ENCODE measurements around the gene WSCD2. TPM values are rescaled to one million over a fixed set of nuclear protein-coding genes. Genes with fewer than 3 reads are reported as not detected.

Gene WSCD2
- polyA plus RNA-seq, 3 donors = not detected

GRCh38 chr12:108120863-108121165 lies 8.3 kb upstream of the WSCD2 start:
- Mint-ChIP-seq H3K4me3 (no peak overlapping the region), H3K27ac (no peak overlapping the region), H3K9me3 (peaks cover 0 to 8% (median 4%) of the 10 kb centered on the region in 7 donors), H3K4me1 (peaks cover 2% of the 10 kb centered on the region), H3K27me3 (ENCODE audit: low read depth in 3 of 3) (peaks cover 3 to 20% (median 9%) of the 10 kb centered on the region in 3 donors), H3K36me3 (no peaks in the 10 kb centered on the region)
- Histone ChIP-seq H3K9me3 (replicated peaks in 1 of 2; ENCODE audit: control insufficient read depth in 1 of 2, insufficient read depth in 1 of 2, low read length in 2 of 2) (no peaks in the 10 kb centered on the region), H3K36me3 (replicated peaks in 1 of 2; ENCODE audit: control insufficient read depth in 1 of 2, insufficient read depth in 2 of 2, low read length in 2 of 2) (no peaks in the 10 kb centered on the region), H3K27ac (ENCODE audit: low read depth in 1 of 2, low read length in 2 of 2) (no peak overlapping the region), H3K4me1 (ENCODE audit: control insufficient read depth in 1 of 2, insufficient read depth in 2 of 2, low read length in 2 of 2) (no peaks in the 10 kb centered on the region), H3K4me3 (replicated peaks in 1 of 3; ENCODE audit: low read depth in 2 of 3, low read length in 3 of 3) (no peak overlapping the region), H3K4me2 (replicated peaks; ENCODE audit: extremely low read depth, low read length, poor library complexity, severe bottlenecking) (no peak overlapping the region), H3K9ac (ENCODE audit: insufficient read depth, low read length, poor library complexity, severe bottlenecking) (no peak overlapping the region), H3K79me2 (ENCODE audit: insufficient read depth, low read length) (no peaks in the 10 kb centered on the region), H2AFZ (ENCODE audit: insufficient read depth, low read depth, low read length, poor library complexity, severe bottlenecking) (no peak overlapping the region), H3K27me3 (ENCODE audit: control insufficient read depth in 2 of 2, insufficient read depth in 2 of 2, low read length in 2 of 2) (no peaks in the 10 kb centered on the region), H4K20me1 (ENCODE audit: insufficient read depth, low read length) (no peaks in the 10 kb centered on the region)
- WGBS (ENCODE audit: insufficient coverage) = 97% methylated on average over 6 of the region's 6 CpGs
- TF ChIP-seq CTCF (IDR thresholded peaks at IDR 0.05) = no peak
- DNase-seq = no peak
- intact Hi-C loops (cut with micrococcal nuclease) = no loop called here

GRCh38 chr12:108121320-108121719 lies 7.8 kb upstream of the WSCD2 start:
- DNase-seq = no peak
- Histone ChIP-seq H3K4me2 (replicated peaks; ENCODE audit: extremely low read depth, low read length, poor library complexity, severe bottlenecking) (no peak overlapping the region), H3K36me3 (replicated peaks in 1 of 2; ENCODE audit: control insufficient read depth in 1 of 2, insufficient read depth in 2 of 2, low read length in 2 of 2) (no peaks in the 10 kb centered on the region), H3K27ac (ENCODE audit: low read depth in 1 of 2, low read length in 2 of 2) (no peak overlapping the region), H4K20me1 (ENCODE audit: insufficient read depth, low read length) (no peaks in the 10 kb centered on the region), H3K9me3 (replicated peaks in 1 of 2; ENCODE audit: control insufficient read depth in 1 of 2, insufficient read depth in 1 of 2, low read length in 2 of 2) (no peaks in the 10 kb centered on the region), H3K4me1 (ENCODE audit: control insufficient read depth in 1 of 2, insufficient read depth in 2 of 2, low read length in 2 of 2) (no peaks in the 10 kb centered on the region), H2AFZ (ENCODE audit: insufficient read depth, low read depth, low read length, poor library complexity, severe bottlenecking) (no peak overlapping the region), H3K79me2 (ENCODE audit: insufficient read depth, low read length) (no peaks in the 10 kb centered on the region), H3K4me3 (replicated peaks in 1 of 3; ENCODE audit: low read depth in 2 of 3, low read length in 3 of 3) (no peak overlapping the region), H3K9ac (ENCODE audit: insufficient read depth, low read length, poor library complexity, severe bottlenecking) (no peak overlapping the region), H3K27me3 (ENCODE audit: control insufficient read depth in 2 of 2, insufficient read depth in 2 of 2, low read length in 2 of 2) (peaks cover 0 to 5% of the 10 kb centered on the region in 2 donors)
- intact Hi-C loops (cut with micrococcal nuclease) = no loop called here
- no peaks in the 10 kb centered on the region for H3K36me3 Mint-ChIP-seq
- no peak for TF ChIP-seq CTCF (IDR thresholded peaks at IDR 0.05)
- no peak overlapping the region for H3K27ac Mint-ChIP-seq
- peaks cover 2% of the 10 kb centered on the region for H3K4me1 Mint-ChIP-seq
- H3K9me3 Mint-ChIP-seq = peaks cover 0 to 8% (median 4%) of the 10 kb centered on the region in 7 donors
- H3K27me3 Mint-ChIP-seq (ENCODE audit: low read depth in 3 of 3) = peaks cover 5 to 22% (median 10%) of the 10 kb centered on the region in 3 donors
- H3K4me3 Mint-ChIP-seq = no peak overlapping the region
- WGBS (ENCODE audit: insufficient coverage) = 87% methylated on average over 6 of the region's 6 CpGs
